ENCODE results near the gene RAP1GAP.

DNA sequence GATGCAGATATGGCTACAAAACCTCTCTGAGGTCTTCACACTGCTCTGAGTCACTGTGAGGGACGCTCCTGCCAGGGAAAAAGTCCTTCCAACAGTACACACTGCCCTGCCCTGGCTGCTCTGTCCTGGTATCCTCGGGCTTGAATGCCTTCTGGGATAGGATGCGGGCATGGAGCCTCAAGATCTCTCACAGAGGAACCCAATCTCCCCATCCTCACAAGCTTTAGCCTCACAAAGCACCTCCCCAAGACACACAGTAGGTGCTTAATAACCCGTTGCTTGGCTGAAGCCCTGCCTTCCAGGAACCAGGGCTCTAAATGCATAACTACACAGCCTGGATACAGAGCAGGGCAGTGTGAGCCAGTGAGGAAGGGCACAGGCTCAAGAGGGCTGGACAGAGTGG, 9.2 kb downstream of the RAP1GAP start:
- TF ChIP-seq EZH2 (IDR thresholded peaks at IDR 0.05; ENCODE audit: low read depth) (no peak), CTCF (conservative IDR thresholded peaks at IDR 0.05) (no peak)

All from PC-9 (cell line).